Measurements from ENCODE around the gene VCL. TPM values are rescaled to one million over a fixed set of nuclear protein-coding genes. Genes with fewer than 3 reads are reported as not detected.

VCL gene
- total and polyA plus RNA-seq, 9 of the 15 experiments (the other 6 are each of a cell fraction or from before 2014, with no cell fraction given) = 29.8 to 186 (median 76.4) TPM

- in situ Hi-C loops (cut with MboI) = no loop called here
- no peak overlapping the region for H3K4me2 ChIP-seq (ENCODE audit: insufficient read depth, low read length)
- WGBS (ENCODE audit: insufficient coverage, low coverage, missing lambda C conversion rate) = 80% methylated on average over 1 of the region's 1 CpG
Measured at GRCh38 chr10:74006269-74006668, 8.4 kb downstream of the VCL start.

More at GRCh38 chr10:74006269-74006668, 8.4 kb downstream of the VCL start:
- H3K27ac ChIP-seq (ENCODE audit: extremely low read depth, low read depth, low read length) = no peak overlapping the region
- H3K79me2 ChIP-seq (ENCODE audit: control insufficient read depth, insufficient read depth, low read length) = peaks cover 94% of the 10 kb centered on the region
- H3K27me3 ChIP-seq (ENCODE audit: control insufficient read depth in 2 of 2, insufficient read depth in 2 of 2, low read length in 2 of 2) = no peaks in the 10 kb centered on the region
- BruUV-seq (replicated peaks) = no TSS peak
- TF ChIP-seq PYGO2 (tag; IDR thresholded peaks at IDR 0.05) (no peak), ZNF77 (CRISPR knock-in tag; IDR thresholded peaks at IDR 0.05) (no peak), ATF1 (CRISPR knock-in tag; IDR thresholded peaks at IDR 0.05) (no peak), ATF1 (tag; IDR thresholded peaks at IDR 0.05) (no peak), RBM17 (IDR thresholded peaks at IDR 0.05; ENCODE audit: borderline replicate concordance, low read depth, low read length) (no peak), ASH1L (IDR thresholded peaks at IDR 0.05; ENCODE audit: borderline replicate concordance, low read depth, partially characterized antibody) (no peak), CHD7 (IDR thresholded peaks at IDR 0.05; ENCODE audit: low read depth, low read length) (no peak), IRF2 (CRISPR knock-in tag; IDR thresholded peaks at IDR 0.05) (no peak), HNRNPL (IDR thresholded peaks at IDR 0.05; ENCODE audit: low read depth, low read length) (no peak)
- FAIRE-seq (no peak), DNase-seq (ENCODE audit: extremely low read depth in 1 of 4, low spot score in 3 of 4) (no peak), ATAC-seq (no peak)
- ChIA-PET POLR2A (interaction anchor here (1.0 to 1.5 kb wide), 2 partner anchors 9 to 14 kb away, joined by 4 to 7 read pairs; no protein-coding TSS in a partner anchor), CTCF (ENCODE audit: low intra/inter-chr PET ratio) (no interaction called here)
- H3K36me3 ChIP-seq (ENCODE audit: control insufficient read depth, insufficient read depth, low read length) = peaks cover 43% of the 10 kb centered on the region; the same call in 2 of the 3 replicates
- H4K20me1 ChIP-seq (replicated peaks; ENCODE audit: control insufficient read depth, insufficient read depth, low read length) = no peaks in the 10 kb centered on the region
- peaks cover 36 to 41% of the 10 kb centered on the region in 2 experiments for H3K4me1 ChIP-seq (replicated peaks in 1 of 2; ENCODE audit: control insufficient read depth in 2 of 2, insufficient read depth in 2 of 2, low read length in 2 of 2)
- H3K9me3 ChIP-seq (replicated peaks; ENCODE audit: control insufficient read depth, insufficient read depth, low read depth, low read length) = no peaks in the 10 kb centered on the region
- no peak overlapping the region for H3K9ac ChIP-seq (ENCODE audit: insufficient read depth in 1 of 2, low read depth in 2 of 2, low read length in 2 of 2)
- H3K4me3 ChIP-seq = no peak overlapping the region
- intact Hi-C loops (cut with micrococcal nuclease) = no loop called here
- H3K9me1 ChIP-seq (ENCODE audit: control insufficient read depth, insufficient read depth, low read length) = no peaks in the 10 kb centered on the region
- no peak overlapping the region for H2AFZ ChIP-seq (ENCODE audit: low read depth, low read length)

Measured in K562 (cell line).